Measurements from ENCODE around the gene INSIG1. TPM values are rescaled to one million over a fixed set of nuclear protein-coding genes. Genes with fewer than 3 reads are reported as not detected.

The INSIG1 gene
- total RNA-seq, 1 donor from 2014 or later = 6.9 TPM

- DNase-seq = no peak
- intact Hi-C loops (cut with DNase I) = no loop called here
- ATAC-seq (ENCODE audit: poor library complexity) = no peak
These were observed 17.0 kb upstream of the INSIG1 start for GRCh38 chr7:155280446-155281397.

GRCh38 chr7:155281398-155281969 lies 16.2 kb upstream of the INSIG1 start:
- intact Hi-C loops (cut with DNase I) = no loop called here
- DNase-seq = no peak
- no peak for ATAC-seq (ENCODE audit: poor library complexity)

- peak; percentile 25 for ATAC-seq (ENCODE audit: poor library complexity)
- no peak for DNase-seq
These were observed 15.0 kb upstream of the INSIG1 start for GRCh38 chr7:155282671-155283070.

GRCh38 chr7:155283565-155284194 lies 14.0 kb upstream of the INSIG1 start:
- DNase-seq (no peak), ATAC-seq (ENCODE audit: poor library complexity) (no peak)
- intact Hi-C loops (cut with DNase I) = no loop called here

More at GRCh38 chr7:155282671-155283070, 15.0 kb upstream of the INSIG1 start:
- intact Hi-C loops (cut with DNase I) = no loop called here

- DNase-seq (no peak), ATAC-seq (ENCODE audit: poor library complexity) (no peak)
- intact Hi-C loops (cut with DNase I) = no loop called here
These were observed 13.0 kb upstream of the INSIG1 start for GRCh38 chr7:155284496-155285274.

- no peak for DNase-seq
- intact Hi-C loops (cut with DNase I) = no loop called here
- ATAC-seq (ENCODE audit: poor library complexity) = no peak
These were observed 12.3 kb upstream of the INSIG1 start for GRCh38 chr7:155285423-155285822.

GRCh38 chr7:155285833-155286232 lies 11.8 kb upstream of the INSIG1 start:
- ATAC-seq (ENCODE audit: poor library complexity) = no peak
- no peak for DNase-seq
- intact Hi-C loops (cut with DNase I) = no loop called here

GRCh38 chr7:155286686-155287085 lies 11.0 kb upstream of the INSIG1 start:
- no peak for DNase-seq
- ATAC-seq (ENCODE audit: poor library complexity) = no peak
- intact Hi-C loops (cut with DNase I) = no loop called here

- ATAC-seq (ENCODE audit: poor library complexity) = no peak
- no peak for DNase-seq
- intact Hi-C loops (cut with DNase I) = no loop called here
These were observed 10.3 kb upstream of the INSIG1 start for GRCh38 chr7:155287284-155287935.

GRCh38 chr7:155288055-155288454 lies 9.6 kb upstream of the INSIG1 start:
- ATAC-seq (ENCODE audit: poor library complexity) (no peak), DNase-seq (no peak)
- intact Hi-C loops (cut with DNase I) = no loop called here

- ATAC-seq (ENCODE audit: poor library complexity) = no peak
- DNase-seq = no peak
- intact Hi-C loops (cut with DNase I) = no loop called here
These were observed 8.6 kb upstream of the INSIG1 start for GRCh38 chr7:155289107-155289506.

GRCh38 chr7:155289949-155290501 lies 7.7 kb upstream of the INSIG1 start:
- intact Hi-C loops (cut with DNase I) = no loop called here
- ATAC-seq (ENCODE audit: poor library complexity) (no peak), DNase-seq (no peak)

GRCh38 chr7:155291045-155291530 lies 6.6 kb upstream of the INSIG1 start:
- DNase-seq (no peak), ATAC-seq (ENCODE audit: poor library complexity) (peak; percentile 19)
- intact Hi-C loops (cut with DNase I) = no loop called here

GRCh38 chr7:155291729-155292128 lies 5.9 kb upstream of the INSIG1 start:
- intact Hi-C loops (cut with DNase I) = no loop called here
- ATAC-seq (ENCODE audit: poor library complexity) = no peak
- DNase-seq = no peak

GRCh38 chr7:155292680-155293226 lies 4.9 kb upstream of the INSIG1 start:
- DNase-seq = no peak
- ATAC-seq (ENCODE audit: poor library complexity) = no peak
- intact Hi-C loops (cut with DNase I) = no loop called here

GRCh38 chr7:155293721-155294510 lies 3.8 kb upstream of the INSIG1 start:
- intact Hi-C loops (cut with DNase I) = no loop called here
- no peak for DNase-seq
- ATAC-seq (ENCODE audit: poor library complexity) = no peak

GRCh38 chr7:155294511-155294778 lies 3.2 kb upstream of the INSIG1 start:
- ATAC-seq (ENCODE audit: poor library complexity) (no peak), DNase-seq (no peak)
- intact Hi-C loops (cut with DNase I) = no loop called here

Data from Right ventricle myocardium superior (tissue), 1 donor.